Measurements from ENCODE around the gene MTMR6.

The MTMR6 gene

DNA sequence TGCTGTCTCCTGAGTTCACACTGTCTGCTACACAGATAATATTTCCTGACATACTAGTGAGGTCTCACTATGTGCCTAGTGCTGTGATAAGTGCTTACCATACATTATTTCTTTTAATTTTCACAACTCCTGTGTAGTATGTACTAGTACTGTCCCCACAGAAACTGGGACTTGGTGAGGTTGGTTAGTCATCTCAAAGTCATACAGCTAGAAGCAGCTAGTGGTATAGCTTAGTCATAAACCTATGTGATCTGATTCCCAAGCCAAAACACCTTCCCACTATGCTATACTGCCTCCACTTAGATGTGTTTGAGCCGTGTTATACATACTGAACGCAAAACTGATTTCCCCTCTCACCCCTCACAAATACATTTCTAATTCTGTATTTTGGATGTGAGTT, 10.5 kb downstream of the MTMR6 start:
- no peak for DNase-seq (ENCODE audit: low read depth)

- no peak for DNase-seq (ENCODE audit: low read depth)
Observed at GRCh38 chr13:25268561-25268960, 18.7 kb downstream of the MTMR6 start.

DNA sequence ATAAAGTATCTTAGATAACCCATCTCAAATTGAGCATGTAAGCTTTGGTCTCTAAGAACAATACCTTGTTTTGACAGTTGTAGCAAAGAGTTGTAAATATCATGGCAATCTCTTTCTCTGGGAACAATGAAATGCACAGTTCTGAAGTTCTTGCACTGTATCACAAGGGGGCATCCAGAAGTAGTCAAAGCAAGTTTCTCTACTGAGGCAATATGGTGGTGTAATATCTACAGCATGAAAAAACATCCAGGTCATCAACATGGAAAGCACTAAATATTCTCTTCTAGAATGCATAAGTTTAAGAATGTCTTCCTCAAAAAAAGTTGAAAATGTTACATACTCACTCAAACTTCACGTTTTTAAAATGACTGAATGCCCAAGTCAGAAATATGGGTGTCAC, 19.6 kb downstream of the MTMR6 start:
- DNase-seq (ENCODE audit: low read depth), result no peak

DNA sequence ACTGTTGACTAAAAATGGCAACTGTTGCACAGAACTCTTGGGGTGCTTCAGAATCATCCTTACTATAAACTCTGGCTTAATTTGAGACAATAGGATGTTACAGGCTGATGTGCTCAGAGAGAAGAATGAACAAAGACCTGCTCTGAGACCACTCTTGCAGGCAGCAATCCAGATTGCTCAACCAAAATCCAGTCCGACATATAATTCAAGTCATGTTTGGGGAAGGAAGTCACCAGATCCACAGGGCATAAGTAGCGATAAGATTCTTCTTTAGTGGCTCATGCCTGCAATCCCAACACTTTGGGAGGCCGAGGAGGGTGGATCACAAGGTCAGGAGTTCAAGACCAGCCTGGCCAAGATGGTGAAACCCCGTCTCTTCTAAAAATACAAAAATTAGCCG, 20.6 kb downstream of the MTMR6 start:
- no peak for DNase-seq (ENCODE audit: low read depth)

DNA sequence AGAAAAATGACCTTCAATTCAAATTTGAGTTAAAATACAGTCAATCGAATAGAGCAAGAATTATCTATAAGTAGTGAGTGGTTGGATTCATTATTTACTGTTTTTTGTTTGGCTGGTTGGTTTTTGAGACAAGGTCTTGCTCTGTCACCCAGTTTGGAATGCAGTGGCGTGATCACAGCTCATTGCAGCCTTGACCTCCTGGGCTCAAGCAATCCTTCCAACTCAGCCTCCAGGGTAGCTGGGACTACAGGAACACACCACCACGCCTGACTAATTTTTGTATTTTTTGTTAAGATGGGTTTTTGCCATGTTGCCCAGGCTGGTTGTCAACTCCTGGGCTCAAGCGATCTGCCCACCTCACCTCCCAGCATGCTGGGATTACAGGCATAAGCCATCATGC, 25.0 kb downstream of the MTMR6 start:
- DNase-seq (ENCODE audit: low read depth), result no peak

GRCh38 chr13:25253702-25254101, 33.6 kb downstream of the MTMR6 start:
- DNase-seq (ENCODE audit: low read depth), result no peak

DNA sequence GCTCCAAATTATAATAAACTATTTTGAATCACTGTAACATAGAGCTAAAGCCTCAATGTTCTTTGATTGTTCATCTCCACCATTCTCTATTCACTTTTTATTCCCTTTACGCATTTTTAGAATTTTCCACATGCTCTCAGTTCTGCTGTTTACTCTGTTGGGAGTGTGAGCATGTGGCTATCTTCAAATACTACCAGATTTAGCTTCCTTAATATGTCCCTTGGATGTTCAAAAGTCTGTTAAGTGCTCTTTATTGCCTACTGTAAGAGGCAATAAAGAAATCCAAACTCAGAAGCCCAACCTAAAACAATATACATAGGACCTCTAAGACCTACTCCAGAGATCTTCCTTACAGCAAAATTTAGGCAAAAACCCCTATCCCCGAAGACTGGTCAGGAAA, 34.5 kb downstream of the MTMR6 start:
- no peak for DNase-seq (ENCODE audit: low read depth)

GRCh38 chr13:25252225-25252624, 35.1 kb downstream of the MTMR6 start:
- DNase-seq (ENCODE audit: low read depth), result no peak

- no peak for DNase-seq (ENCODE audit: low read depth)
Observed at GRCh38 chr13:25249001-25249543, 38.2 kb downstream of the MTMR6 start.

- no peak for DNase-seq (ENCODE audit: low read depth)
Observed at GRCh38 chr13:25248071-25248470, 39.2 kb downstream of the MTMR6 start.

- no peak for DNase-seq (ENCODE audit: low read depth)
Observed at GRCh38 chr13:25247360-25247759, 39.9 kb downstream of the MTMR6 start.

- DNase-seq (ENCODE audit: low read depth), result no peak
Observed at GRCh38 chr13:25244123-25244522, 43.2 kb downstream of the MTMR6 start.

DNA sequence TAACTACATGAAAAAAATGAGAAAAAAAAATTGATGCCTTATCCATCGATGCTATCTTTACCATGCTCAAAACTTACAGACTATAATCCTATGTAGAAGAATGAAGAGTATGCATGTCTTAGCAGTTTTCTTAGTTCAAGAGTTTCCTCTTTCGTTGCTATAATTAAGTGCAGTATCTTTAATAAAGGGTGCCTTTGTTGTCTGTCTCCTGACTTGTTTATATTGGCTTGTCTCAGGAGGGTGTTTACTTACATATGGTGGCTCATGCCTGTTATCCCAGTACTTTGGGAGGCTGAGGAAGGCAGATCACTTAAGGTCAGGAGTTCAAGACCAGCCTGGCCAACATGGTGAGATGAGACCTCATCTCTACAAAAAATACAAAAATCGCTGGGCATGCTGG, 44.3 kb downstream of the MTMR6 start:
- DNase-seq (ENCODE audit: low read depth), result no peak

DNA sequence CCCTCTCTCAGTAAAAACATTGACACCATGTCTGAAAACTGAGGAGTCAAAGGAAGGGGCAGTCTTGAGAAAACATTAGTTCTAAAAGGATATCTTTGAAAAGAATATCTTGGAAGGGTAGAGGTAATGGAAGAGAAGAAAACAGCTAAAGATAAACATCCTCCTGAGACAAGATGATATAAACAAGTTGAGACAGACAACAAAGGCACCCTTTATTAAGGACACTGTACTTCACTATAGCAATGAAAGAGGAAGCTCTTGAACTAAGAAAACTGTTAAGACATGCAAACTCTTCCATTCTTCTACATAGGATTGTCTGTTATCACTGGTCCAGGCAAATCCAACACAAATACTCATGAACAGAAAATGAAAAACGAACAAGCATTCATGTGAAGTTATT, 46.3 kb downstream of the MTMR6 start:
- DNase-seq (ENCODE audit: low read depth), result no peak

DNA sequence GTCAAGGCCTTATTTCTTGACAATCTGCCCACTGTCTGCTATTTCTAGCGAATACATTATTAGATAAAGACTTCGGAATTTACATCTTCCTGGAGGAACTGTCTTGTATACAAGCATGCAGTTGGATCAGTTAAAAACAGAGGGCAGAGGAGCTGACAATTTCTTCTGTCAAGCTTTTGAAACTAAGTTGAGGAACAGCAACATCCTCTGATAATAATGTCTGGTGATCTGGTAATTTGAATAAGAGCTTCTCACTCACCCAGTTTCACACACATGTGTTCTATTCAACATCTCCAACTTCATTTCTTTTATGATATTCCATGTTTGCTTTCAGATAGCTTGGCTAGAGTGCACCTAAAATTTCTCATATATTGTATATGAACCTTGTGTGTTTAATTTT, 50.2 kb downstream of the MTMR6 start:
- DNase-seq (ENCODE audit: low read depth), result no peak

DNA sequence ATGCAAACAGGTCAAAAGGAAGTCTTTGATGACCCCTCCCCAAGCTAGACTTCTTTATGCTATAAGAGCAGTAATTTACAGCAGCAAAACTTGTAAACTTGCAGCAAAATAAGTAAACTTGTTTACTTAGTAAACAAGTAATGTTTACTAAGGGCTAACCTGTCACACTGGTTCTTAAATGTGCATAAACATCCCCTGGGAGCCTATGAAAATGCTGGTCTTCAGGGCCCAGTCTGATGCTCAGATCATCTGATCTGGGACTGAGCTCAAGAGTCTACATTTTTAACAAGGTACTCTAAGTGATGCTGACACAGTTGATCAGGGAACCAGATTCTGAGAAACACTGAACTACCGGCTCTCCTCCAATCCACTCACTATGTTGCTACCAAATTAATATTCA, 53.4 kb downstream of the MTMR6 start:
- no peak for DNase-seq (ENCODE audit: low read depth)

- no peak for DNase-seq (ENCODE audit: low read depth)
Observed at GRCh38 chr13:25232937-25233515, 54.3 kb downstream of the MTMR6 start.

- DNase-seq (ENCODE audit: low read depth), result no peak
Observed at GRCh38 chr13:25231517-25231916, 55.8 kb downstream of the MTMR6 start.

DNA sequence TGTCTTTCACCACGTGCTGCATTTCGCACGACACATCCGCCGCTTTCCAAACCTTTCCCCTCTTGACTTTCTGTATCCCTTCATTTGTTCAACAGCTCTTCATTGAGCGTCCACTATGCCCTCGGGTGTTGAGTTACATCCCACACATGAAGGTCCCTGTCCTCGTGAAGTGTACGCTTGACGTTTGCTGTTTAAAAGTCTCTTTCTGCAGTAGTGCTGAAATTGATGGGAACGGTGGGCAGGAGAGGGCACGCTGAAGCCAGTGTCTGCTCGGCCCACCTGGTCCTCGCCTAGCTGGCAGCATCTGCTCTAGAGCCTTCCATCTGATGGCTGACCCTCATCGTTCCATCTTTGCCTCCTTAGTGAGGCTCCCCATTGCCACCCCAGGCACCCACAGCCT, 59.6 kb downstream of the MTMR6 start:
- no peak for DNase-seq (ENCODE audit: low read depth)

DNA sequence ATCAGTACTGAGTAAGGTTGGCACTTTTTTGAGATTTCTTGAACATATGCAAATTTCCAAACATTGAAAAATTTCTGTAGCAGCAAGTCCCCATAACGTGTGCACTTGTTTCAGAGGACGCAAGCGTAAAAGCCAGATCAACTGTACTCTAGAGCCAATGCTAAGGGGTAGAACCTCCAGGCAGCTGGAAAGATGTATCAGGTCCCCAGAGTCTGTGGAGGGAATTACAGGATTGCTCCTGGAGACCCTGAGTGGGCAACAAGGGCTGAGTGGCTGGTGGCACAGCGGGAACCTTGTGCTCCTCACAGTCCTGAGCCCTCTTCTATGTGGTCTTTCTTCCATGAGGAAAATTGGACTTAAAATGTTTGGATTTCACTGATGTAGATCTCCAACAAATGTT, 61.3 kb downstream of the MTMR6 start:
- DNase-seq (ENCODE audit: low read depth), result no peak

DNA sequence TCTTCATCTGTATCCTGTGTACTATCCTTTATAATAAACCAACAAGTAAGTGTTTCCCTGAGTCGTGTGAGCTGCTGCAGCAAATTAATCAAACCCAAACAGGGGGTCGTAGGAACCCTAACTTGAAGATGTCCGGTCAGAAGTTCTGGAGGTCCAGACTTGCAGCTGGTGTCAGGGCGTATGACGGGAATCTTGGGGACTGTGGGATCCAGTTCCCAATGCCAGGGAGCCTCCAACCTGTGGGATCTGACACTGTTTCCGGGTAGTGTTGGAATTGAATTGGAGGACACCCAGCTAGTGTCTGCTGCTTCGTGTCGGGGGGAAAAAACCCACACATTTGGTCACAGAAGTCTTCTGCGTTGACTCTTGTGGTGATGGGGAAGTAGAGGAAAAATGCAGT, 63.1 kb downstream of the MTMR6 start:
- DNase-seq (ENCODE audit: low read depth), result no peak

- no peak for DNase-seq (ENCODE audit: low read depth)
Observed at GRCh38 chr13:25222740-25223139, 64.5 kb downstream of the MTMR6 start.

- no peak for DNase-seq (ENCODE audit: low read depth)
Observed at GRCh38 chr13:25218019-25218418, 69.3 kb downstream of the MTMR6 start.

DNA sequence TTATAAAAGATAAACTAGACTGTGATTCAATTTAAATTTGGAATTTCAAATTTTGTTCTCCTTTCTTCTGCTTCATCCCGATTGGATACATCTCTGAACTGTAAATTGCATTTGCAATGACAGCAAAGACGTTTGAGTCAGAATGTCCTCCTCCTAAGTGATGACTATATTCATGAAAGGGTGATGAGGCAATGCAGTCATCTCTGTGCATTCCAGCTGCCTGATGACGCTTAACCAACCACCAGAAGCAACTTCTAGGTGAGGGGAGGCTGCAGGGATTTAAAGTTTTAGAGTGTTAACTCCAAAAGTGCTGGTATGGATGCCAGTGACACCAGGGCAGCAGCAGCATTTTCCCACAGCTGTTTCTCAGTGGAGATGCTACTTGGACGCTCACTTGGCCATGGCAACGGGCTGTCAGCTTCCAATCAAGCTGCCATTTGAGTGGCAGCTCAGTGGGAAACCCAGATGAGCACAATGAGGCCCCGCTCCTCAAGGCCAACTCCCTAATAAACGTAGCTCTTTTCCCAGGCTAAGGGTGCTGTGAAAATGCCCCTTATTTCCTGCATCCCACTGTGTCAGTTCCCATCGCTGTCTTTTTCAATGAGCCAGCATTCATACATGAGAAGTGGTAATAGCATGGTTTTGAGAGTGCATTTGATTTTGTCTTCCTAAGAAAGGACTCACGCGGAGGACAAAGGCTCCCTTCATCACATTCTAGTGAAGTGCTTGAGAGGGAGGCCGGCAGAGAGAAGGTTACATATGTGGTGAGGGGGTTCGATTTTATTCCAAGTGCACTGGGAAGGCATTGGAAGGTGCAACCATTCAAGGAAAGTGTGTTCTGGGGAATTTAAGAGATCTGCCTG, 70.0 kb downstream of the MTMR6 start:
- no peak for DNase-seq (ENCODE audit: low read depth)
